Hypothalamus (tissue), 51 donors: ENCODE data around the gene GRPEL2.

ENCODE experiments used
- DNase-seq, 51 donors: peaks; one replicate each; lab custom pipeline; 2025; lab: John Stamatoyannopoulos, UW

GRPEL2 gene

GRCh38 chr5:149345147-149345891 is at the start of gene GRPEL2:
Gene GRPEL2 (plus strand): TSS chr5:149345499. CDS start chr5:149345540, 41 bp downstream.
- DNase-seq = peak; percentile 36 to 98 (median 92)

- DNase-seq = no peak
Observed at GRCh38 chr5:149297340-149298025, 47.8 kb upstream of the GRPEL2 start.

- DNase-seq = no peak
Observed at GRCh38 chr5:149298163-149298562, 47.1 kb upstream of the GRPEL2 start.

GRCh38 chr5:149298842-149299404 is 46.4 kb upstream of the GRPEL2 start:
- no peak for DNase-seq

- no peak for DNase-seq
Observed at GRCh38 chr5:149299451-149300054, 45.7 kb upstream of the GRPEL2 start.

GRCh38 chr5:149300441-149300840 is 44.9 kb upstream of the GRPEL2 start:
- no peak for DNase-seq

- no peak for DNase-seq
Observed at GRCh38 chr5:149301049-149301743, 44.1 kb upstream of the GRPEL2 start.

GRCh38 chr5:149301744-149302380 is 43.4 kb upstream of the GRPEL2 start:
- no peak for DNase-seq

- no peak for DNase-seq
Observed at GRCh38 chr5:149302641-149303040, 42.7 kb upstream of the GRPEL2 start.

GRCh38 chr5:149303210-149303609 is 42.1 kb upstream of the GRPEL2 start:
- no peak for DNase-seq

- no peak for DNase-seq
Observed at GRCh38 chr5:149304195-149305078, 40.9 kb upstream of the GRPEL2 start.

GRCh38 chr5:149309354-149309753 is 35.9 kb upstream of the GRPEL2 start:
- no peak for DNase-seq

GRCh38 chr5:149310488-149310887 is 34.8 kb upstream of the GRPEL2 start:
- no peak for DNase-seq

GRCh38 chr5:149310947-149311658 is 34.2 kb upstream of the GRPEL2 start:
- no peak for DNase-seq

GRCh38 chr5:149313151-149313841 is 32.0 kb upstream of the GRPEL2 start:
- DNase-seq = no peak

GRCh38 chr5:149314571-149315111 is 30.7 kb upstream of the GRPEL2 start:
- no peak for DNase-seq

GRCh38 chr5:149315753-149316152 is 29.5 kb upstream of the GRPEL2 start:
- DNase-seq = no peak
